Neuronal stem cell (in vitro differentiated cells): ENCODE results near the gene ITSN2.
"Not testable (repeated sequence)": the region's sequence is repeated elsewhere in the genome, so short reads cannot be mapped to it uniquely, and the experiment has no call there.

Source experiments
- DNase-seq: peaks from one replicate; pipeline ENCODE4 v3.0.0-alpha.2; 2013; ENCODE audit warnings: low spot score
- H2AFZ ChIP-seq: one replicate; pipeline ENCODE4 v1.6.1; 2013; ENCODE audit warnings: mild to moderate bottlenecking, low read length, inconsistent platforms
- H2AK5ac ChIP-seq: 2 replicates; pipeline ENCODE4 v1.6.1; 2013; ENCODE audit warnings: low read depth, mild to moderate bottlenecking, inconsistent platforms, low read length, moderate library complexity, mixed read lengths
- H2BK120ac ChIP-seq: 2 replicates; pipeline ENCODE4 v1.6.1; 2013; ENCODE audit warnings: low read depth, mild to moderate bottlenecking, inconsistent platforms, low read length, moderate library complexity, mixed read lengths
- H2BK12ac ChIP-seq: one replicate; pipeline ENCODE4 v1.6.1; 2013; ENCODE audit warnings: low read length, inconsistent platforms
- H2BK15ac ChIP-seq: 2 replicates; pipeline ENCODE4 v1.6.1; 2013; ENCODE audit warnings: mild to moderate bottlenecking, low read length, inconsistent platforms, mixed read lengths
- H2BK5ac ChIP-seq: one replicate; pipeline ENCODE4 v1.6.1; 2013; ENCODE audit warnings: inconsistent platforms, mild to moderate bottlenecking, low read length, moderate library complexity
- H3K14ac ChIP-seq: one replicate; pipeline ENCODE4 v1.6.1; 2013; ENCODE audit warnings: low read length, inconsistent platforms
- H3K18ac ChIP-seq: 2 replicates; pipeline ENCODE4 v1.6.1; 2013; ENCODE audit warnings: low read length, inconsistent platforms
- H3K23ac ChIP-seq: 2 replicates; pipeline ENCODE4 v1.6.1; 2013; ENCODE audit warnings: low read depth, mild to moderate bottlenecking, mixed read lengths, low read length, inconsistent platforms; ENCODE audit not compliant: poor library complexity
- H3K27ac ChIP-seq: replicated peaks from 3 replicates; pipeline ENCODE4 v1.5.1; 2013; ENCODE audit warnings: low read length, inconsistent platforms
- H3K27me3 ChIP-seq, 3 experiments: 2 replicates each; pipeline ENCODE4 v1.6.1; 2013; ENCODE audit warnings: low read length in 3 of 3, mild to moderate bottlenecking in 2 of 3, inconsistent platforms in 1 of 3, low read depth in 1 of 3, mixed read lengths in 1 of 3, moderate library complexity in 1 of 3; ENCODE audit not compliant: control insufficient read depth in 3 of 3, insufficient read depth in 3 of 3
- H3K36me3 ChIP-seq, 2 donors: replicated peaks in 1 of 2; 2 replicates each; pipeline ENCODE4 v1.6.1; 2013; ENCODE audit warnings: low read length in 2 of 2; ENCODE audit not compliant: control insufficient read depth in 2 of 2, insufficient read depth in 2 of 2
- H3K4ac ChIP-seq: 2 replicates; pipeline ENCODE4 v1.6.1; 2013; ENCODE audit warnings: inconsistent platforms, mild to moderate bottlenecking, low read length, moderate library complexity
- H3K4me1 ChIP-seq, 2 donors: 1 replicate in 1 of 2; 2 replicates in 1 of 2; pipeline ENCODE4 v1.6.1; 2013; ENCODE audit warnings: low read length in 2 of 2, low read depth in 1 of 2; ENCODE audit not compliant: control insufficient read depth in 2 of 2, insufficient read depth in 1 of 2
- H3K4me2 ChIP-seq: one replicate; pipeline ENCODE4 v1.6.1; 2013; ENCODE audit warnings: mild to moderate bottlenecking, low read length, inconsistent platforms; ENCODE audit not compliant: insufficient read depth, poor library complexity, severe bottlenecking
- H3K4me3 ChIP-seq, 2 donors: 2 replicates each; pipeline ENCODE4 v1.5.1; 2013; ENCODE audit warnings: low read length in 2 of 2, mild to moderate bottlenecking in 2 of 2, inconsistent platforms in 1 of 2, moderate library complexity in 1 of 2
- H3K79me1 ChIP-seq: one replicate; pipeline ENCODE4 v1.6.1; 2013; ENCODE audit warnings: low read depth, mild to moderate bottlenecking, inconsistent platforms, low read length, moderate library complexity
- H3K9ac ChIP-seq: one replicate; pipeline ENCODE4 v1.6.1; 2013; ENCODE audit warnings: mild to moderate bottlenecking, low read depth, low read length, inconsistent platforms; ENCODE audit not compliant: poor library complexity
- H3K9me3 ChIP-seq, 2 donors: replicated peaks in 1 of 2; 2 replicates each; pipeline versions ENCODE3 to v1.6.1; 2013; ENCODE audit warnings: low read length in 2 of 2, mild to moderate bottlenecking in 2 of 2, inconsistent platforms in 1 of 2, low read depth in 1 of 2, mixed read lengths in 1 of 2, moderate library complexity in 1 of 2; ENCODE audit not compliant: control insufficient read depth in 2 of 2, insufficient read depth in 1 of 2
- H4K8ac ChIP-seq: one replicate; pipeline ENCODE4 v1.6.1; 2013; ENCODE audit warnings: low read depth, mild to moderate bottlenecking, inconsistent platforms, low read length, moderate library complexity
- H4K91ac ChIP-seq: one replicate; pipeline ENCODE4 v1.6.1; 2013; ENCODE audit warnings: low read length, low read depth, mild to moderate bottlenecking, inconsistent platforms; ENCODE audit not compliant: poor library complexity
- WGBS, 2 donors: extraction: QIAGEN DNeasy Blood & Tissue Kit; methylation state at CpG; one replicate each; pipeline ENCODE4 v1.1.7; 2013; ENCODE audit warnings: missing lambda C conversion rate in 2 of 2, mixed read lengths in 1 of 2; ENCODE audit not compliant: insufficient read length in 2 of 2, insufficient replicate concordance in 1 of 2; ENCODE audit errors: extremely low coverage in 2 of 2; 5-methylcytosine and 5-hydroxymethylcytosine counted together

ITSN2 gene

GRCh38 chr2:24203029-24203786 lies 157.1 kb downstream of the ITSN2 start:
- Histone ChIP-seq H3K14ac (no peak overlapping the region), H3K27me3 (no peaks in the 10 kb centered on the region), H2BK120ac (no peak overlapping the region), H3K36me3 (no peaks in the 10 kb centered on the region), H3K18ac (no peak overlapping the region), H4K91ac (no peak overlapping the region), H2BK5ac (no peak overlapping the region), H3K9ac (no peak overlapping the region), H3K4me1 (peaks cover 0 to 2% of the 10 kb centered on the region in 2 donors), H3K79me1 (no peaks in the 10 kb centered on the region), H3K27ac (no peak overlapping the region), H2BK12ac (no peak overlapping the region), H4K8ac (no peak overlapping the region), H3K4ac (no peak overlapping the region), H3K9me3 (no peaks in the 10 kb centered on the region), H3K23ac (no peak overlapping the region), H3K4me3 (no peak overlapping the region), H2AK5ac (no peak overlapping the region), H2BK15ac (no peak overlapping the region), H2AFZ (no peak overlapping the region), H3K4me2 (no peak overlapping the region)
- WGBS, 2 donors, result no CpG with 5 or more reads among the region's 19 CpGs
- DNase-seq, result no peak

DNA sequence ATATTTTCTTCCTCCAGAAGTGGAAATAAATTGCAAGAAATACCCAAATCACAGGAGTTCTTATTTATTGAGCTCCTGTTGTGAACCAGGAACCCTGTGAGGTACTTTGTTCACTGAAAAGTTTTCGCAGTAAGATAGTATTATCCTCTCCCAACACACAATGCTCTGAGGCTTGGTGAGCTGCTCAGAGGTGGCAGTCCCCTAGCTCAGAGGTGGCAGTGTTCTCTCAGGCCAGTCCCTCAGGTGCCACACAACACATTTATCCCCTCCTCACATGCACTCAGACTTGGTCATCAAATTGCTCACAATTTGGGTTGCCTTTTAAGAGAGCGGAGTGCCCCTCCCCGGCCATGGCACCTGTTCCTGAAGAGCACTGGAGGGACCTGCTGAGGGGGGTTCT lies 159.5 kb downstream of the ITSN2 start:
- Histone ChIP-seq H3K9me3 (no peaks in the 10 kb centered on the region), H3K27me3 (no peaks in the 10 kb centered on the region), H2BK12ac (no peak overlapping the region), H3K4ac (no peak overlapping the region), H3K36me3 (no peaks in the 10 kb centered on the region), H4K91ac (no peak overlapping the region), H3K27ac (no peak overlapping the region), H3K23ac (no peak overlapping the region), H2BK120ac (no peak overlapping the region), H4K8ac (no peak overlapping the region), H3K79me1 (no peaks in the 10 kb centered on the region), H2AFZ (no peak overlapping the region), H3K14ac (no peak overlapping the region), H2BK5ac (peak overlapping the region; percentile 91), H3K4me3 (no peak overlapping the region), H2BK15ac (peak overlapping the region; percentile 14), H2AK5ac (peak overlapping the region; percentile 58), H3K4me1 (peaks cover 0 to 2% of the 10 kb centered on the region in 2 donors), H3K18ac (no peak overlapping the region), H3K4me2 (no peak overlapping the region), H3K9ac (no peak overlapping the region)
- WGBS, 2 donors, result no CpG with 5 or more reads among the region's 3 CpGs
- no peak for DNase-seq

DNA sequence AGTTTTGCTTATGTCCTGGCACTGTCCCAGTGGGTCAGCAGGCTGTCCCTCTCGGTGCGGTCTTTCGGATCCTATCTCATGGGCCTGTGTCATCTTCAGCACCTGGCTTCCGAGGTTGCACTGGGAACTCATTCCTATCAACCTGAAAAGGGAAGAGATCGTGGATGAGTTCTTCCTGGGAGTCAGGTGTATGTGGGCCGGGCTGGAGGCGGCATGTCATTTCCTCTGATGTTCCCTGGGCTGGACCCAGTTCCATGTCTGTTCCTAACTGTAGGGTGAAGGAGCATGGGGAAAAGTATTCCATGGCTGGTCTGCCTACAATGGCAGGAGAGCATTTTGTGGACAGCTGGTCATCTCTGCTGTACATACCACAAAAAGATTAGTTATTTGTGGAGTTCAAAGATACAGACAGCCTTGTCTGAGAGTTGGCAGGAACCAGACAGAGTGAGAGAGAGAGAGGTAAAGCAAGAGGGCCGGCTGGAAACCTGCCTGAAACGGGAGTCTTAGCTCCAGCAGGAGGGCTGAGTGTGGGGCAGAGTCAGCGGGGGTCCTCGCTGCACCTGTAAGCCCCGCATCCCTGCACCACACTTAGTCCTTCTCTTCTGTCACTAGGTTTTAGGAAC lies 160.3 kb downstream of the ITSN2 start:
- Histone ChIP-seq H4K91ac (no peak overlapping the region), H2BK5ac (no peak overlapping the region), H3K4me3 (no peak overlapping the region), H2BK12ac (no peak overlapping the region), H3K14ac (no peak overlapping the region), H3K27ac (no peak overlapping the region), H3K27me3 (no peaks in the 10 kb centered on the region), H2BK120ac (no peak overlapping the region), H3K4me1 (peaks cover 0 to 2% of the 10 kb centered on the region in 2 donors), H3K36me3 (no peaks in the 10 kb centered on the region), H4K8ac (no peak overlapping the region), H3K9me3 (no peaks in the 10 kb centered on the region), H2AK5ac (no peak overlapping the region), H3K18ac (peak overlapping the region; percentile 19), H2AFZ (no peak overlapping the region), H3K4me2 (no peak overlapping the region), H3K4ac (no peak overlapping the region), H2BK15ac (no peak overlapping the region), H3K23ac (no peak overlapping the region), H3K9ac (no peak overlapping the region), H3K79me1 (no peaks in the 10 kb centered on the region)
- WGBS, 2 donors, result no CpG with 5 or more reads among the region's 12 CpGs
- no peak for DNase-seq

- H4K91ac ChIP-seq, H2BK15ac ChIP-seq, H3K9me3 ChIP-seq, H2BK12ac ChIP-seq, DNase-seq, H3K4me2 ChIP-seq, H3K27ac ChIP-seq, H4K8ac ChIP-seq, H3K4ac ChIP-seq, H3K18ac ChIP-seq, H2AK5ac ChIP-seq, H3K79me1 ChIP-seq, H3K23ac ChIP-seq, H3K4me1 ChIP-seq, H2BK5ac ChIP-seq, H3K9ac ChIP-seq, H2BK120ac ChIP-seq, H3K27me3 ChIP-seq, H3K14ac ChIP-seq, H3K36me3 ChIP-seq, H2AFZ ChIP-seq, H3K4me3 ChIP-seq: not testable (repeated sequence)
- WGBS, 2 donors, result no CpG with 5 or more reads among the region's 1 CpG
These were observed 163.1 kb downstream of the ITSN2 start for GRCh38 chr2:24197213-24197612.
